ENCODE measurements around the gene PSMB11. TPM values are rescaled to one million over a fixed set of nuclear protein-coding genes. Genes with fewer than 3 reads are reported as not detected.

Gene PSMB11
- total RNA-seq, 1 experiment from 2014 or later: not detected

DNA sequence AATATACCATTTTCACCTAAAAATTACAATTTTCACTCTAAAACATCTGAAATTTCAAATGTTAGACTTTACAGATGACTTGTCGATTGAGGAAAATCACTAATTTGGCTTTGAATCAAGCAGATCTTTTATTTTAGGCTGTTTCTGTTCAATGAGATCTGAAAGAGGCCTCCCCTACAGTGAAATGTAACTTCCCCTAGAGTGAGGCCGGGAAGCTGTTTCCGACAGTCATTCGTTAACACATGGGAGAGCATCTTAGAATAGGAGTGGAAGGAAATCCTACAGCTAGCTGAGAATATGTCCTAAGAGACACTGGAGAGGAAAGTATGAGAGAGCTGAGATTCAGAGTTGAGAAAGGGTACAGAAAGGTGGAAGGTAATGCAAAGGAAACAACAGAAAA is 26.4 kb upstream of the PSMB11 start:
- H3K36me3 ChIP-seq (ENCODE audit: control insufficient read depth, insufficient read depth, low read length): no peaks in the 10 kb centered on the region
- H3K4me3 Mint-ChIP-seq (ENCODE audit: unreplicated experiment): no peak overlapping the region
- H3K9me3 ChIP-seq: no peaks in the 10 kb centered on the region
- BruUV-seq (replicated peaks): no TSS peak
- TF ChIP-seq, protein P1, sequence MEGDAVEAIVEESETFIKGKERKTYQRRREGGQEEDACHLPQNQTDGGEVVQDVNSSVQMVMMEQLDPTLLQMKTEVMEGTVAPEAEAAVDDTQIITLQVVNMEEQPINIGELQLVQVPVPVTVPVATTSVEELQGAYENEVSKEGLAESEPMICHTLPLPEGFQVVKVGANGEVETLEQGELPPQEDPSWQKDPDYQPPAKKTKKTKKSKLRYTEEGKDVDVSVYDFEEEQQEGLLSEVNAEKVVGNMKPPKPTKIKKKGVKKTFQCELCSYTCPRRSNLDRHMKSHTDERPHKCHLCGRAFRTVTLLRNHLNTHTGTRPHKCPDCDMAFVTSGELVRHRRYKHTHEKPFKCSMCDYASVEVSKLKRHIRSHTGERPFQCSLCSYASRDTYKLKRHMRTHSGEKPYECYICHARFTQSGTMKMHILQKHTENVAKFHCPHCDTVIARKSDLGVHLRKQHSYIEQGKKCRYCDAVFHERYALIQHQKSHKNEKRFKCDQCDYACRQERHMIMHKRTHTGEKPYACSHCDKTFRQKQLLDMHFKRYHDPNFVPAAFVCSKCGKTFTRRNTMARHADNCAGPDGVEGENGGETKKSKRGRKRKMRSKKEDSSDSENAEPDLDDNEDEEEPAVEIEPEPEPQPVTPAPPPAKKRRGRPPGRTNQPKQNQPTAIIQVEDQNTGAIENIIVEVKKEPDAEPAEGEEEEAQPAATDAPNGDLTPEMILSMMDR (IDR thresholded peaks at IDR 0.05; ENCODE audit: insufficient read depth in 1 of 2, low read depth in 1 of 2, low read length in 1 of 2, severe bottlenecking in 1 of 2, unreplicated experiment in 1 of 2): no peak
- no peaks in the 10 kb centered on the region for H3K27me3 ChIP-seq (replicated peaks; ENCODE audit: control insufficient read depth, insufficient read depth, low read length)
- POLR2A ChIA-PET: no interaction called here
- intact Hi-C loops (cut with micrococcal nuclease; ENCODE audit: unreplicated experiment): no loop called here
- no peaks in the 10 kb centered on the region for H3K4me1 ChIP-seq
- DNase-seq: no peak
- H3K36me3 Mint-ChIP-seq (ENCODE audit: insufficient read depth, unreplicated experiment): peaks cover 7% of the 10 kb centered on the region
- no peak overlapping the region for H3K4me3 ChIP-seq (ENCODE audit: low read depth, low read length)
- H3K4me1 Mint-ChIP-seq (ENCODE audit: low read depth, unreplicated experiment): peaks cover 6% of the 10 kb centered on the region
- H3K27ac Mint-ChIP-seq (ENCODE audit: unreplicated experiment): no peak overlapping the region
- H3K9me3 Mint-ChIP-seq (ENCODE audit: unreplicated experiment): no peaks in the 10 kb centered on the region
- CTCF ChIA-PET: no interaction called here
- no peaks in the 10 kb centered on the region for H3K27me3 Mint-ChIP-seq (ENCODE audit: insufficient read depth, unreplicated experiment)

DNA sequence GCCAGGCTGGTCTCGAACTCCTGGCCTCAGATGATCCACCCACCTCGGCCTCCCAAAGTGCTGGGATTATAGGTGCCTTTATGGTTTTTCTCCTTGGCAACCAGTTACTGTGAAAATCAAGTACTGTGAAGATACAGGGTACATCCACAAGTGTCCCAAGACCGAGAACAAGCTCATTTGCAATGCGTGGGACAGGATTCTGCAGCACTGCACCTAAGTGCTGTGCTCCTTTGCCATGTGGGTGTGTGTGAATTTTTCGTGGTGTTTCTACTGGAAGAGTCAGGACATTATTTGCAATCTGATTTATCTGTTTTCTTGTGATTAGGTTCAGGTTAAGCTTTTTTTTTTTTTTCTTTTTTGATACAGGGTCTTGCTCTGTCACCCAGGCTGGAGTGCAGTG is 24.9 kb upstream of the PSMB11 start:
- H3K27me3 ChIP-seq (replicated peaks; ENCODE audit: control insufficient read depth, insufficient read depth, low read length): no peaks in the 10 kb centered on the region
- no peak overlapping the region for H3K27ac Mint-ChIP-seq (ENCODE audit: unreplicated experiment)
- no peaks in the 10 kb centered on the region for H3K9me3 Mint-ChIP-seq (ENCODE audit: unreplicated experiment)
- no peaks in the 10 kb centered on the region for H3K4me1 ChIP-seq
- H3K36me3 ChIP-seq (ENCODE audit: control insufficient read depth, insufficient read depth, low read length): no peaks in the 10 kb centered on the region
- TF ChIP-seq, protein P1 (IDR thresholded peaks at IDR 0.05; ENCODE audit: insufficient read depth in 1 of 2, low read depth in 1 of 2, low read length in 1 of 2, severe bottlenecking in 1 of 2, unreplicated experiment in 1 of 2): no peak
- DNase-seq: no peak
- H3K4me3 ChIP-seq (ENCODE audit: low read depth, low read length): no peak overlapping the region
- BruUV-seq (replicated peaks): no TSS peak
- no peaks in the 10 kb centered on the region for H3K36me3 Mint-ChIP-seq (ENCODE audit: insufficient read depth, unreplicated experiment)
- intact Hi-C loops (cut with micrococcal nuclease; ENCODE audit: unreplicated experiment): no loop called here
- H3K4me3 Mint-ChIP-seq (ENCODE audit: unreplicated experiment): no peak overlapping the region
- no peaks in the 10 kb centered on the region for H3K4me1 Mint-ChIP-seq (ENCODE audit: low read depth, unreplicated experiment)
- no peaks in the 10 kb centered on the region for H3K9me3 ChIP-seq
- CTCF ChIA-PET: interaction anchor here (1.2 kb wide), 1 partner anchor 10 kb away, joined by 3 read pairs; no protein-coding TSS in a partner anchor
- no peaks in the 10 kb centered on the region for H3K27me3 Mint-ChIP-seq (ENCODE audit: insufficient read depth, unreplicated experiment)
- POLR2A ChIA-PET: interaction anchor here (0.6 kb wide), 1 partner anchor 48 kb away, joined by 11 read pairs; no protein-coding TSS in a partner anchor

DNA sequence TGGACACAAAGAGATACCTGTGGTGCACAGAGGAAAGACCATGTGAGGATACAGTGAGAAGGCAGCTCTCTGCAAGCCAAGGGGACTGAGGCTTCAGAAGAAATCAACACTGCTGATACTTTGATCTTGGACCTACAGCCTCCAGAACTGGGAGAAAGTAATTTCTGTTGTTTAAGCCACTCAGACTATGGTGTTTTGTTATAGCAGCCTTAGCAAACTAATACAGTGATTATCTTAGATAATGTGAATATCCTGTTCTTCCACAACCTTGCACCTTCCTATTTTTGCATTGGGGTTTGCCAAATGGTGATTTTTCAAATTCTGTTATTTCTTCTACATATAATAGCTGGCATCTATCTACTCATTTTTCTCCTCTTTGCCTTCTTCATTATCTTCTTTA is 23.9 kb upstream of the PSMB11 start:
- no TSS peak for BruUV-seq (replicated peaks)
- H3K4me1 ChIP-seq: no peaks in the 10 kb centered on the region
- no peaks in the 10 kb centered on the region for H3K9me3 ChIP-seq
- POLR2A ChIA-PET: no interaction called here
- peaks cover 5% of the 10 kb centered on the region for H3K36me3 Mint-ChIP-seq (ENCODE audit: insufficient read depth, unreplicated experiment)
- no peaks in the 10 kb centered on the region for H3K36me3 ChIP-seq (ENCODE audit: control insufficient read depth, insufficient read depth, low read length)
- intact Hi-C loops (cut with micrococcal nuclease; ENCODE audit: unreplicated experiment): no loop called here
- H3K4me3 ChIP-seq (ENCODE audit: low read depth, low read length): no peak overlapping the region
- CTCF ChIA-PET: no interaction called here
- no peak for DNase-seq
- TF ChIP-seq, protein P1 (IDR thresholded peaks at IDR 0.05; ENCODE audit: insufficient read depth in 1 of 2, low read depth in 1 of 2, low read length in 1 of 2, severe bottlenecking in 1 of 2, unreplicated experiment in 1 of 2): no peak
- no peaks in the 10 kb centered on the region for H3K4me1 Mint-ChIP-seq (ENCODE audit: low read depth, unreplicated experiment)
- H3K27me3 Mint-ChIP-seq (ENCODE audit: insufficient read depth, unreplicated experiment): no peaks in the 10 kb centered on the region
- no peak overlapping the region for H3K27ac Mint-ChIP-seq (ENCODE audit: unreplicated experiment)
- H3K27me3 ChIP-seq (replicated peaks; ENCODE audit: control insufficient read depth, insufficient read depth, low read length): no peaks in the 10 kb centered on the region
- H3K9me3 Mint-ChIP-seq (ENCODE audit: unreplicated experiment): no peaks in the 10 kb centered on the region
- no peak overlapping the region for H3K4me3 Mint-ChIP-seq (ENCODE audit: unreplicated experiment)

Measured in Caco-2 (cell line).